ENCODE measurements around the gene CHEK2.
A peak's percentile ranks its signal among the peaks of the same experiment; 100 is the strongest.
"Not testable (repeated sequence)": the region's sequence is repeated elsewhere in the genome, so short reads cannot be mapped to it uniquely, and the experiment has no call there.

The CHEK2 gene

GRCh38 chr22:28702891-28703290 is 38.7 kb downstream of the CHEK2 start:
- H3K9me3 ChIP-seq (ENCODE audit: severe bottlenecking), result no peaks in the 10 kb centered on the region
- no peak overlapping the region for H3K4me3 ChIP-seq (ENCODE audit: severe bottlenecking)
- ATAC-seq (ENCODE audit: low read depth) (no peak), DNase-seq (ENCODE audit: low spot score) (no peak)
- H3K4me1 ChIP-seq (ENCODE audit: insufficient read depth, poor library complexity, severe bottlenecking), result no peaks in the 10 kb centered on the region
- no peak overlapping the region for H3K27ac ChIP-seq (ENCODE audit: poor library complexity, severe bottlenecking)
- TF ChIP-seq, protein P1, sequence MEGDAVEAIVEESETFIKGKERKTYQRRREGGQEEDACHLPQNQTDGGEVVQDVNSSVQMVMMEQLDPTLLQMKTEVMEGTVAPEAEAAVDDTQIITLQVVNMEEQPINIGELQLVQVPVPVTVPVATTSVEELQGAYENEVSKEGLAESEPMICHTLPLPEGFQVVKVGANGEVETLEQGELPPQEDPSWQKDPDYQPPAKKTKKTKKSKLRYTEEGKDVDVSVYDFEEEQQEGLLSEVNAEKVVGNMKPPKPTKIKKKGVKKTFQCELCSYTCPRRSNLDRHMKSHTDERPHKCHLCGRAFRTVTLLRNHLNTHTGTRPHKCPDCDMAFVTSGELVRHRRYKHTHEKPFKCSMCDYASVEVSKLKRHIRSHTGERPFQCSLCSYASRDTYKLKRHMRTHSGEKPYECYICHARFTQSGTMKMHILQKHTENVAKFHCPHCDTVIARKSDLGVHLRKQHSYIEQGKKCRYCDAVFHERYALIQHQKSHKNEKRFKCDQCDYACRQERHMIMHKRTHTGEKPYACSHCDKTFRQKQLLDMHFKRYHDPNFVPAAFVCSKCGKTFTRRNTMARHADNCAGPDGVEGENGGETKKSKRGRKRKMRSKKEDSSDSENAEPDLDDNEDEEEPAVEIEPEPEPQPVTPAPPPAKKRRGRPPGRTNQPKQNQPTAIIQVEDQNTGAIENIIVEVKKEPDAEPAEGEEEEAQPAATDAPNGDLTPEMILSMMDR (IDR thresholded peaks at IDR 0.05; ENCODE audit: poor library complexity, severe bottlenecking), result no peak
- H3K27me3 ChIP-seq (ENCODE audit: insufficient read depth, poor library complexity, severe bottlenecking), result no peaks in the 10 kb centered on the region
- peaks cover 53% of the 10 kb centered on the region for H3K36me3 ChIP-seq (ENCODE audit: low read depth)

DNA sequence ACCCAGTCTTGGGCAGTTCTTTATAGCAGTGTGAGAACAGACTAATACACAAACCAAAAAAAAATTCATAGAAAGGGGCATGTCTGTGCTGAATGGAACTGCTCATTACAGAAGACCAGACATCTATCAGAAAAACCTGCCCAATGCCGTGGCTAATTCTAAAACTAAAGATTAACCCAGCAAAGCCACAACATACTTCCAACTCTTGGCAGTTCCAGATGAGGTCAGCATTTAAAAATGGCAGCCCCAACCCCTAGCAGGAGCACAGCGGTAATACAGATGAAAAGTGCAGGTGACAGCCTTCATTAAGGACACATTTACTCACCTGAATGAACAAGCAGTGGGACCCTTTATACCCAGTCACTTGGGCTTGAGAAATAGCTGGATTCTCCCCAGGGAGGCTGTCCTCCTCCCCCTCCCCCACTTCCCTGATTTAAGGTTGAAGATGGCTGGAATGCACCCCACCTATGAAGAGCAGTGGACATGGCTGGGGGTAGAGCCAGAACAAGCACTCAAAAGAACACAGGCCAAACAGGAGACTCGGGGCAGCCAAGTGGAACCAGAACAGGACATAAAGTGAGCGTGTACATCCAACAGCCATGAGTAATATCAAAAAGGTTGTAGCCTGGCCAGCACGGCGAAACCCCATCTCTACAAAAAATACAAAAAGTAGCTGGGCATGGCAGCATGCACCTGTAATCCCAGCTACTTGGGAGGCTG is 48.4 kb downstream of the CHEK2 start:
- not testable (repeated sequence) for H3K4me1 ChIP-seq (ENCODE audit: insufficient read depth, poor library complexity, severe bottlenecking); DNase-seq (ENCODE audit: low spot score); H3K27ac ChIP-seq (ENCODE audit: poor library complexity, severe bottlenecking); H3K4me3 ChIP-seq (ENCODE audit: severe bottlenecking); ATAC-seq (ENCODE audit: low read depth); H3K9me3 ChIP-seq (ENCODE audit: severe bottlenecking); H3K27me3 ChIP-seq (ENCODE audit: insufficient read depth, poor library complexity, severe bottlenecking)
- H3K36me3 ChIP-seq (ENCODE audit: low read depth), result peaks cover 14% of the 10 kb centered on the region

GRCh38 chr22:28689796-28690195 is 51.8 kb downstream of the CHEK2 start:
- H3K4me1 ChIP-seq (ENCODE audit: insufficient read depth, poor library complexity, severe bottlenecking); H3K9me3 ChIP-seq (ENCODE audit: severe bottlenecking); H3K27me3 ChIP-seq (ENCODE audit: insufficient read depth, poor library complexity, severe bottlenecking); H3K4me3 ChIP-seq (ENCODE audit: severe bottlenecking); H3K27ac ChIP-seq (ENCODE audit: poor library complexity, severe bottlenecking); ATAC-seq (ENCODE audit: low read depth); DNase-seq (ENCODE audit: low spot score): not testable (repeated sequence)
- H3K36me3 ChIP-seq (ENCODE audit: low read depth), result peaks cover 10% of the 10 kb centered on the region

- H3K27ac ChIP-seq (ENCODE audit: poor library complexity, severe bottlenecking); H3K36me3 ChIP-seq (ENCODE audit: low read depth); H3K4me1 ChIP-seq (ENCODE audit: insufficient read depth, poor library complexity, severe bottlenecking); H3K9me3 ChIP-seq (ENCODE audit: severe bottlenecking); H3K4me3 ChIP-seq (ENCODE audit: severe bottlenecking); H3K27me3 ChIP-seq (ENCODE audit: insufficient read depth, poor library complexity, severe bottlenecking); DNase-seq (ENCODE audit: low spot score); ATAC-seq (ENCODE audit: low read depth): not testable (repeated sequence)
Observed at GRCh38 chr22:28682966-28683365, 58.7 kb downstream of the CHEK2 start.

- not testable (repeated sequence) for H3K36me3 ChIP-seq (ENCODE audit: low read depth); ATAC-seq (ENCODE audit: low read depth); H3K4me1 ChIP-seq (ENCODE audit: insufficient read depth, poor library complexity, severe bottlenecking); H3K27ac ChIP-seq (ENCODE audit: poor library complexity, severe bottlenecking); H3K4me3 ChIP-seq (ENCODE audit: severe bottlenecking); H3K9me3 ChIP-seq (ENCODE audit: severe bottlenecking); DNase-seq (ENCODE audit: low spot score); H3K27me3 ChIP-seq (ENCODE audit: insufficient read depth, poor library complexity, severe bottlenecking)
Observed at GRCh38 chr22:28680813-28681490, 60.7 kb downstream of the CHEK2 start.

DNA sequence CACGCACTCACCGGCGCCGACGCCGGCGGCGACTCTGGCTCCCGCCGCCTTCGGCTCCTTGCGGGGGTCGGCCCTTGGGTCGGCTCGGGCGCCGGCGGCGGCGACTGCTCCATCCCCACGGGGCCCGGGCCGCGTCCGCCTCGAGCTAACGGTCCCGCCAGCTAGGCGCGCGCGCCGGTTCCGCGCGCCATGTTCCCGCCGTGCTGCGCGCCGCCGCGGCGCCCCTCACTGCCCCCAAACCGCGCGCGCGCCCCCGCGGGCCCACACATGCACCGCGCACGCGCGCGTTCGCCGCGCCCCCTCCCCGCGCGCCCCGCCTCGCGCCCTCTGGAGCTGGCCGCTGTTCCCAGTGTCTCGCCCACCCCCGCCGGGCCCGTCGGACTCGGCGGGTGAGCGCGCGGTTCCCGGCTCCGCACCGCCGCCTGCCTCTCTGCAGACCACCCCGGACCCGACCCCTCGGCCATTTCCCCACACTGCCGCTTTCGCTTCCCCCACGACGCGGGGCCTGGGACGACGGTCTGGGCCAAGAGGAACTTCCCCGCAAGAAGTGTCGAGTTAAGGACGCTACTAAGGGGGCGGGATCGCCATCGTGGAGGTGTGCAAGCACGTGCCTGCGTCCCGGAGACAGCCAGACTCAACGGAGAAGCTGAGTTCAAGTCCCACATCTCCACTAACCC is 61.9 kb downstream of the CHEK2 start, which contains the start of gene TTC28:
Gene TTC28 (minus strand): TSS at position 230 of the 677 bp plus-strand sequence. CDS start 117 bp downstream, at position 113.
- DNase-seq (ENCODE audit: low spot score); H3K9me3 ChIP-seq (ENCODE audit: severe bottlenecking); H3K4me1 ChIP-seq (ENCODE audit: insufficient read depth, poor library complexity, severe bottlenecking); H3K36me3 ChIP-seq (ENCODE audit: low read depth); ATAC-seq (ENCODE audit: low read depth); H3K27ac ChIP-seq (ENCODE audit: poor library complexity, severe bottlenecking); H3K27me3 ChIP-seq (ENCODE audit: insufficient read depth, poor library complexity, severe bottlenecking): not testable (repeated sequence)
- peak within 1 kb of the TSS; percentile 77 for H3K4me3 ChIP-seq (ENCODE audit: severe bottlenecking)

- not testable (repeated sequence) for H3K9me3 ChIP-seq (ENCODE audit: severe bottlenecking); H3K36me3 ChIP-seq (ENCODE audit: low read depth); H3K27ac ChIP-seq (ENCODE audit: poor library complexity, severe bottlenecking); H3K27me3 ChIP-seq (ENCODE audit: insufficient read depth, poor library complexity, severe bottlenecking); H3K4me1 ChIP-seq (ENCODE audit: insufficient read depth, poor library complexity, severe bottlenecking); ATAC-seq (ENCODE audit: low read depth)
- DNase-seq (ENCODE audit: low spot score), result peak; percentile 61
- H3K4me3 ChIP-seq (ENCODE audit: severe bottlenecking), result peak overlapping the region; percentile 77
Observed at GRCh38 chr22:28678778-28679610, 62.6 kb downstream of the CHEK2 start.

DNA sequence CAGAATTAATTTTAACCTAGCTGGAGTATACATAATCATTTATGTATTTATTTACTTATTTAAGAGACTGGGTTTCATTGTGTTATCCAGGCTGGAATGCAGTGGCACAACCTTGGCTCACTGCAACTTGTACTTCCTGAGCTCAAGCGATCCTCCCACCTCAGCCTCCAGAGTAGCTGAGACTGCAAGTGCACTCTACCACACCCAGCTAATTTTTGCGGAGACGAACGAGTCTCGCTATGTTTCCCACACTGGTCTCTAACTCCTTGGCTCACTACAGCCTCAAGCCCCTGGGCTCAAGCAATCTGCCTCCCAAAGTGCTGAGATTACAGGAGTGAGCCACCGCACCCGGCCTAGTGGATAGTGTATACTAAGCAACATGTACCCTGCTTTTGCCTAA is 63.5 kb downstream of the CHEK2 start:
- H3K4me1 ChIP-seq (ENCODE audit: insufficient read depth, poor library complexity, severe bottlenecking); H3K27ac ChIP-seq (ENCODE audit: poor library complexity, severe bottlenecking); H3K27me3 ChIP-seq (ENCODE audit: insufficient read depth, poor library complexity, severe bottlenecking); ATAC-seq (ENCODE audit: low read depth); H3K36me3 ChIP-seq (ENCODE audit: low read depth); DNase-seq (ENCODE audit: low spot score); H3K9me3 ChIP-seq (ENCODE audit: severe bottlenecking); H3K4me3 ChIP-seq (ENCODE audit: severe bottlenecking): not testable (repeated sequence)
